H9 (cell line): ENCODE results near the gene STAP2. TPM values are rescaled to one million over a fixed set of nuclear protein-coding genes. Genes with fewer than 3 reads are reported as not detected.

Source experiments
- DNase-seq: peaks from one replicate; pipeline ENCODE4 v3.0.0-alpha.2; 2017
- H2AFZ ChIP-seq: one replicate; pipeline ENCODE4 v1.6.1; 2013; ENCODE audit warnings: mild to moderate bottlenecking, low read length, control low read depth, moderate library complexity
- H2AK5ac ChIP-seq: 2 replicates; pipeline ENCODE4 v1.6.1; 2013; ENCODE audit warnings: low read length, control low read depth, mixed read lengths; ENCODE audit not compliant: insufficient read length
- H2BK120ac ChIP-seq: one replicate; pipeline ENCODE4 v1.6.1; 2013; ENCODE audit warnings: low read depth, mild to moderate bottlenecking, low read length, control low read depth, inconsistent platforms; ENCODE audit not compliant: poor library complexity, severe bottlenecking
- H2BK12ac ChIP-seq: 2 replicates; pipeline ENCODE4 v1.6.1; 2013; ENCODE audit warnings: low read length, control low read depth, mixed read lengths, low read depth; ENCODE audit not compliant: insufficient read length
- H2BK15ac ChIP-seq: 2 replicates; pipeline ENCODE4 v1.6.1; 2013; ENCODE audit warnings: low read depth, low read length, control low read depth
- H2BK20ac ChIP-seq: one replicate; pipeline ENCODE4 v1.6.1; 2013; ENCODE audit warnings: low read depth, mild to moderate bottlenecking, low read length, control low read depth, inconsistent platforms; ENCODE audit not compliant: poor library complexity, severe bottlenecking
- H2BK5ac ChIP-seq: 2 replicates; pipeline ENCODE4 v1.6.1; 2013; ENCODE audit warnings: low read length, control low read depth, mixed read lengths; ENCODE audit not compliant: insufficient read length
- H3K14ac ChIP-seq: 2 replicates; pipeline ENCODE4 v1.6.1; 2013; ENCODE audit warnings: low read length, control low read depth; ENCODE audit not compliant: insufficient read depth
- H3K18ac ChIP-seq: 2 replicates; pipeline ENCODE4 v1.6.1; 2013; ENCODE audit warnings: low read depth, mild to moderate bottlenecking, mixed read lengths, low read length, control low read depth; ENCODE audit not compliant: insufficient read length
- H3K23ac ChIP-seq: 2 replicates; pipeline ENCODE4 v1.6.1; 2013; ENCODE audit warnings: low read length, control low read depth, mixed read lengths, low read depth; ENCODE audit not compliant: insufficient read length
- H3K23me2 ChIP-seq: 2 replicates; pipeline ENCODE4 v1.6.1; 2013; ENCODE audit warnings: low read depth, mild to moderate bottlenecking, mixed read lengths, low read length, control low read depth; ENCODE audit not compliant: insufficient read length, poor library complexity, severe bottlenecking
- H3K27ac ChIP-seq: 2 replicates; pipeline ENCODE4 v1.5.1; 2013; ENCODE audit warnings: low read length, control low read depth, mixed read lengths, low read depth; ENCODE audit not compliant: insufficient read length
- H3K27me3 ChIP-seq: 2 replicates; pipeline ENCODE4 v1.6.1; 2013; ENCODE audit warnings: low read length, control low read depth, inconsistent platforms; ENCODE audit not compliant: insufficient read depth
- H3K4ac ChIP-seq: 2 replicates; pipeline ENCODE4 v1.6.1; 2013; ENCODE audit warnings: low read depth, mild to moderate bottlenecking, control low read depth, inconsistent platforms, low read length, moderate library complexity
- H3K4me1 ChIP-seq: 2 replicates; pipeline ENCODE4 v1.6.1; 2013; ENCODE audit warnings: low read length, control low read depth, inconsistent platforms; ENCODE audit not compliant: insufficient read depth
- H3K4me2 ChIP-seq: 2 replicates; pipeline ENCODE4 v1.6.1; 2013; ENCODE audit warnings: low read length, control low read depth, mixed read lengths; ENCODE audit not compliant: insufficient read length, insufficient read depth
- H3K56ac ChIP-seq: 2 replicates; pipeline ENCODE4 v1.6.1; 2013; ENCODE audit warnings: low read depth, mild to moderate bottlenecking, mixed read lengths, low read length, control low read depth; ENCODE audit not compliant: insufficient read length
- H3K79me1 ChIP-seq: 2 replicates; pipeline ENCODE4 v1.6.1; 2013; ENCODE audit warnings: low read depth, mild to moderate bottlenecking, moderate library complexity, low read length, control low read depth, inconsistent platforms; ENCODE audit not compliant: insufficient read depth, poor library complexity, severe bottlenecking
- H3K79me2 ChIP-seq: 2 replicates; pipeline ENCODE4 v1.6.1; 2013; ENCODE audit warnings: low read length, control low read depth, inconsistent platforms; ENCODE audit not compliant: insufficient read depth
- H3K9ac ChIP-seq: 2 replicates; pipeline ENCODE4 v1.6.1; 2013; ENCODE audit warnings: low read length, control low read depth, mixed read lengths; ENCODE audit not compliant: insufficient read length; ENCODE audit errors: extremely low read depth
- H3K9me3 ChIP-seq: one replicate; pipeline ENCODE4 v1.6.1; 2013; ENCODE audit warnings: low read depth, low read length, inconsistent platforms; ENCODE audit not compliant: control insufficient read depth
- H3T11ph ChIP-seq: one replicate; pipeline ENCODE4 v1.6.1; 2013; ENCODE audit warnings: mild to moderate bottlenecking, low read length, control low read depth, inconsistent platforms
- H4K20me1 ChIP-seq: one replicate; pipeline ENCODE4 v1.6.1; 2013; ENCODE audit not compliant: control insufficient read depth, insufficient read length, insufficient read depth
- H4K5ac ChIP-seq: 2 replicates; pipeline ENCODE4 v1.6.1; 2013; ENCODE audit warnings: low read depth, mild to moderate bottlenecking, mixed read lengths, low read length, control low read depth; ENCODE audit not compliant: insufficient read length
- H4K8ac ChIP-seq: replicated peaks from 2 replicates; pipeline ENCODE4 v1.6.1; 2013; ENCODE audit warnings: low read length, control low read depth, mixed read lengths, low read depth; ENCODE audit not compliant: insufficient read length
- H4K91ac ChIP-seq: 2 replicates; pipeline ENCODE4 v1.6.1; 2013; ENCODE audit warnings: low read depth, mild to moderate bottlenecking, moderate library complexity, mixed read lengths, low read length, control low read depth; ENCODE audit not compliant: insufficient read length
- H3K27ac Mint-ChIP-seq, 3 experiments: 2 replicates in 2 of 3; 3 replicates in 1 of 3; pipeline ENCODE4 v1.8.0; 2020 to 2021; ENCODE audit warnings: mixed read lengths in 3 of 3, mild to moderate bottlenecking in 1 of 3, moderate library complexity in 1 of 3
- H3K27me3 Mint-ChIP-seq: 2 replicates; pipeline ENCODE4 v1.8.0; 2021; ENCODE audit warnings: low read depth, mild to moderate bottlenecking, moderate library complexity, mixed read lengths
- H3K36me3 Mint-ChIP-seq, 3 experiments: 2 replicates in 2 of 3; 3 replicates in 1 of 3; pipeline ENCODE4 v1.8.0; 2020 to 2021; ENCODE audit warnings: low read depth in 3 of 3, mixed read lengths in 3 of 3; ENCODE audit not compliant: insufficient read depth in 1 of 3
- H3K4me1 Mint-ChIP-seq, 2 experiments: 2 replicates each; pipeline ENCODE4 v1.8.0; 2020; ENCODE audit warnings: mixed read lengths in 2 of 2
- H3K4me3 Mint-ChIP-seq, 2 experiments: 2 replicates in 1 of 2; 3 replicates in 1 of 2; pipeline ENCODE4 v1.8.0; 2020 to 2021; ENCODE audit warnings: mild to moderate bottlenecking in 2 of 2, mixed read lengths in 2 of 2, moderate library complexity in 1 of 2
- H3K9me3 Mint-ChIP-seq, 2 experiments: 2 replicates in 1 of 2; 3 replicates in 1 of 2; pipeline ENCODE4 v1.8.0; 2020; ENCODE audit warnings: mild to moderate bottlenecking in 2 of 2, mixed read lengths in 2 of 2, moderate library complexity in 1 of 2
- CTCF ChIP-seq: fragments of 200-600 bp; sonication (generic); conservative IDR thresholded peaks from 3 replicates; pipeline ENCODE4 v1.8.0; 2021; ENCODE audit warnings: antibody characterized with exemption, mild to moderate bottlenecking
- WGBS: extraction: QIAGEN DNeasy Blood & Tissue Kit; methylation state at CpG from one replicate; pipeline ENCODE4 v1.1.7; 2013; ENCODE audit warnings: missing lambda C conversion rate, low lambda C conversion rate, mixed read lengths; ENCODE audit not compliant: insufficient read length; ENCODE audit errors: extremely low coverage; 5-methylcytosine and 5-hydroxymethylcytosine counted together
- total RNA-seq: library from RNA; stranded (reverse); gene quantifications from 2 replicates; pipeline ENCODE4 v1.2.1, GENCODE V29; 2021

Gene STAP2
- total RNA-seq, 1 experiment from 2014 or later = 20.2 TPM

GRCh38 chr19:4373013-4373367 is 34.4 kb upstream of the STAP2 start:
- H4K20me1 ChIP-seq = no peaks in the 10 kb centered on the region
- Mint-ChIP-seq H3K4me1 (peaks cover 35 to 49% of the 10 kb centered on the region in 2 experiments), H3K36me3 (peaks cover 0 to 3% (median 1%) of the 10 kb centered on the region in 3 experiments; a peak in 4 of 7 replicates), H3K27ac (peak overlapping the region in 1 of 3 experiments; percentile 27; a peak in 1 of 7 replicates), H3K9me3 (no peaks in the 10 kb centered on the region), H3K4me3 (no peak overlapping the region), H3K27me3 (peaks cover 4% of the 10 kb centered on the region; the same call in 1 of the 2 replicates)
- H4K91ac ChIP-seq = no peak overlapping the region
- no peaks in the 10 kb centered on the region; the same call in 1 of the 2 replicates for H3K79me2 ChIP-seq
- H3K18ac ChIP-seq = no peak overlapping the region
- H4K5ac ChIP-seq = no peak overlapping the region
- H3K23me2 ChIP-seq = no peaks in the 10 kb centered on the region
- H3K9me3 ChIP-seq = no peaks in the 10 kb centered on the region
- no peak overlapping the region for H2BK12ac ChIP-seq
- peaks cover 8% of the 10 kb centered on the region; the same call in 1 of the 2 replicates for H3K4me1 ChIP-seq
- H2AK5ac ChIP-seq = no peak overlapping the region
- H3K27me3 ChIP-seq = no peaks in the 10 kb centered on the region
- H2BK5ac ChIP-seq = no peak overlapping the region
- TF ChIP-seq CTCF = no peak
- no peak overlapping the region for H3K4ac ChIP-seq
- H3K79me1 ChIP-seq = peaks cover 7% of the 10 kb centered on the region
- H2AFZ ChIP-seq = no peak overlapping the region
- no peak overlapping the region for H3K27ac ChIP-seq
- H3K56ac ChIP-seq = no peak overlapping the region
- H3K23ac ChIP-seq = no peak overlapping the region
- H4K8ac ChIP-seq = no peak overlapping the region
- no peak overlapping the region for H2BK120ac ChIP-seq
- H2BK15ac ChIP-seq = no peak overlapping the region
- H3K14ac ChIP-seq = no peak overlapping the region
- H3K9ac ChIP-seq = no peak overlapping the region
- DNase-seq = no peak
- no peak overlapping the region for H3K4me2 ChIP-seq
- no peak overlapping the region for H2BK20ac ChIP-seq
- no peak overlapping the region for H3T11ph ChIP-seq
- no CpG with 5 or more reads among the region's 8 CpGs for WGBS
